CD4-positive, alpha-beta T cell treated with Interleukin-4 for 4 hours (primary cell): ENCODE measurements around the gene APOBEC2.

Source experiments
- DNase-seq: peaks from one replicate; pipeline ENCODE4 v3.0.0-alpha.2; 2020

The APOBEC2 gene

GRCh38 chr6:41062056-41062455, 9.1 kb downstream of the APOBEC2 start:
- no peak for DNase-seq

GRCh38 chr6:41063884-41064285, 10.9 kb downstream of the APOBEC2 start:
- no peak for DNase-seq

GRCh38 chr6:41064841-41065240, 11.8 kb downstream of the APOBEC2 start:
- DNase-seq = no peak

- DNase-seq = no peak
Measured at GRCh38 chr6:41065550-41066026, 12.6 kb downstream of the APOBEC2 start.

GRCh38 chr6:41066867-41067304, 13.9 kb downstream of the APOBEC2 start:
- peak; percentile 55 for DNase-seq

DNA sequence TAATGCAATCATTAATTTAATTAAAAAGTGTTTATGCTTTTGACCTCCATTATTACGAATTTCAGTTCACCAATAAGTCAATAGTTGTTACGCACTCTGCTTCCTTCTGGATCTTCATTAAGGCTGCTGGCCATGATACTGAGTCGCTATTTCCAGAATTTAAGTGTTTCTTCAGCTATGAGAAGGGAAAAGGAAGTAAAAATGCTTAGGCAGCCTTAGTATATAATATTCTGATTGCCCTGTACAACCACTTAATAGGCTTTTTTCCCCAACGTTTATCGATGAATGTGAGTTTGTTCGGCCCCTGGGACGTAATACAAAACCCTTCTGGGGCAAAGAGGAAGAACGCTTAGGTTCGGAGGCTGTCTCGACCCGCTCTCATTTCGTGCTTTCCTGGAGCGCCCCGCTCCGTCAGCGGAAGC, 18.5 kb downstream of the APOBEC2 start:
- no peak for DNase-seq

- DNase-seq = peak; percentile 99
Measured at GRCh38 chr6:41071923-41072835, 19.2 kb downstream of the APOBEC2 start, which contains the start of gene OARD1. OARD1 (minus strand) TSS chr6:41072356; CDS start chr6:41071634, 722 bp downstream.

- no peak for DNase-seq
Measured at GRCh38 chr6:41072836-41073202, 19.8 kb downstream of the APOBEC2 start, which contains the start of gene NFYA. NFYA (plus strand) TSS chr6:41072974; CDS start chr6:41079090, 6,116 bp downstream.

DNA sequence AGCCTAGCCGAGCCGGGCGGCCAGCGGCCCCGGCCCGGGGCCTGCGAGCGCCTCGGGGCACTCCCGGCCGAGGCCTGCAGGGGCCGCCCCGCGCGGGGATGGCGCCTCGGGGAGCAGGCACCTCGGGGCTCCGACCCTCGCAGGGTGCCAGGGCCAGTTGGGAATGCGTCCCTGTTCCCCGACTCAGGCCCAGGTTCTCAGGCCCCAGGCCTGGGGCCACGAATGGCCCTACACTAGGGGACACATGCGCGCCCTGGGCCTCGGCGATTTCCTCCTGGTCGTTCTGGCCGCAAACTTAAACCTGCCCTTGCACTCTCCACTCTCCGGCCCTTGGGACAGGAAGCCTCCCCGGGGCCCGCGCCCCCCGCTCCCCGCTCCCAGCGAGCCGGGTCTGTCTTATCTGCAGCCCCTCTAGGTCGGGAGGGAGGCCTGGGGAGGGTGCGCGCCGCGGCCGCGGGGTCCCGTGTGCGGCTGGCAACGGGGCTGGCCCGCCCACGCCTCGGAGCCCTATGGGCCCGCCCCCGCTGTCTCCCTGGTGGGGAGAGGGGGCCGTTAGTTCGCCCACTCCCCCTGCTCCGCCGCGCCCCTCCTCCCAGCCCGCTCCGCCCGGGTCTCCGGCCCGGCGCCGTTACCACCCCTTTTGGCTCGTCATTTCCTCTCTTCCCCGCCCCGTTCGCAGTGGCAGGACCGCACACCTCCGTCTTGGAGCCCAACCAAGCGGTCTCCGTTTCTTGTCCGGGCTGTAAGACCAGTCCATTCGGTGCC, 20.4 kb downstream of the APOBEC2 start:
- DNase-seq = peak; percentile 77

DNA sequence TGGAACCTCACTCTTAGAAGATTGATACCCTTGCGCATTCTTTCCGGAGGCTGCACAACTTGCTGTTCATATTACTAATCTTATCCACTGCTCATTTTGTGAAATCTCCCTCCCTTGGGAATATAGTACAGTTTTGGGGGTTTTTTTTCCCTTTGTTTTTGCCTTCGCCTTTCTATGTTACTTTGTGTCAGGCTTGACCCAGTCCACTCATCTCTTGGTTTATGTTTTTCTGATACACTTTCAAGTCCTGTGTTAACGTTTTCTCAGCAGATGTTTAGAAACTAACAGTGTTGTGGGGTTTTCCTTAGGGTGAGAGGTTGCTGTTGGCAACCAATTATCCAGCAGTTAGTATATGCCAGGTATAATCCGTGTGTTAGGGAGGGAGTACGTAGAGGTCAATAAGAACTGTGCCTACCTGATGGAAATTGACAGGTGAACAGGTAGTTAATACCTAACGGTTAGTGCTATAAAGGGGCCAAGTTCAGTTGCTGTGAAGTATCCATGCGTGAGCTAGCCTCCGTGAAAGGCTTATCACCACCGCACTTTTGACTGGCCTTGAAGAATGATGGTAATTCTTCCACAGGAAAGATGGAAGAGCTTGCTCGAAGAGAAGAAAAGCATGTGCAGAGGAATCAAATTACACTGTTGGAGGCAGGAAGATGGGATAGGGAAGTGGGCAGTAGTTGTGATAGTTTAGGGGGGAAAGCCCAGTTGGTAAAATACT, 21.1 kb downstream of the APOBEC2 start:
- peak; percentile 31 for DNase-seq

DNA sequence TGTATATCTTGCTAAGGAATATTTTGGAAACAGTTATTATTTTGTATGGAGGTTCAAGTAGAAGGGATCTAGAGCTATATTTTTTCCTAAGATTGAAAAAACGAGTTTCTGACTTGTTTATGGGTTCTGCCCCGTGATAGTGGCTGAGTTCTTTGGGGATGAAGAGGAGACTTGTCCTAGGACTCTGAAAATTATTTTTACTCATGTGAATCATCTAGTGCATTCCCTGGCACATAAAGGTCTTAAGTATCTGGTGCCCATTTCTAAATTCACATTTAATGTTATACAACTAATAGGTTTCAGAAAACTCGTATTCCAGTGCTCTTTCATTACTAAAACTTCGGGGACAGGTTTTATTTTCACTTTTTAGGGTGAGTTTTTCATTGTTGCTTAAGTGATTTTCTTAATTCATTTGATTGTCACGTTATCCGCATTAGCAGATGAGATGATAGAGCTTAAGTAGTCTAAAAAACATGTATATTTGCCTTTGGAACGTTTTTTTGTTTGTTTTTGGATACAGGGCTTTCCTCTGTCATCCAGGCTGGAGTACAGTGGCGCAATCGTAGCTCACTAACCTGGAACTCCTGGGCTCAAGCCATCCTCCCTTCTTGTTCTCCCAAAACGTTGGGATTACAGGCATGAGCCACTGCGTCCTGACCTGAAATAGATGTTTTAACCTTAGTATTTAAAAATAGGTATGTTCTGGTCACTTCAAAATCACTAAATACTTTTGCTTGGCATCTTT, 21.9 kb downstream of the APOBEC2 start:
- DNase-seq = no peak

- DNase-seq = no peak
Measured at GRCh38 chr6:41075651-41076626, 22.9 kb downstream of the APOBEC2 start.

GRCh38 chr6:41077536-41077935, 24.5 kb downstream of the APOBEC2 start:
- no peak for DNase-seq

DNA sequence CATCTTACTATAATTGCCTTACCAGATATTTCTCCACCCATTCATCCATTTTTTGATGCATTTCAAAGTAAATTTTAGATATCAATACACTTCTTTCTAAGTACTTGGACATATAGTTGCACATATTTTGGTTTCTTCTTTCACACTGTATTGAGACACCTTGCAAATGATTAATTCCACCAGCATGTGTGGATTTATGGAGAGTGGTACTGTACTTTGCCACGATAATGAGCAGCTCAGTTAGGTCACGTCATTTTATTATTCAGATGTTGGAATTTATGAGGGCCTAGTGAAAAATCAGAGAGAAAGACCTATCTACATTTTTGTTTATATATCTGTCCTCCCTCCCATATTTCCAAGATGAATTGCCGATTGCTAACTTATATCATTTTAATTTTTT, 25.1 kb downstream of the APOBEC2 start:
- DNase-seq = no peak

GRCh38 chr6:41079080-41079479, 26.1 kb downstream of the APOBEC2 start:
- no peak for DNase-seq

GRCh38 chr6:41080621-41081020, 27.6 kb downstream of the APOBEC2 start:
- DNase-seq = peak; percentile 47

DNA sequence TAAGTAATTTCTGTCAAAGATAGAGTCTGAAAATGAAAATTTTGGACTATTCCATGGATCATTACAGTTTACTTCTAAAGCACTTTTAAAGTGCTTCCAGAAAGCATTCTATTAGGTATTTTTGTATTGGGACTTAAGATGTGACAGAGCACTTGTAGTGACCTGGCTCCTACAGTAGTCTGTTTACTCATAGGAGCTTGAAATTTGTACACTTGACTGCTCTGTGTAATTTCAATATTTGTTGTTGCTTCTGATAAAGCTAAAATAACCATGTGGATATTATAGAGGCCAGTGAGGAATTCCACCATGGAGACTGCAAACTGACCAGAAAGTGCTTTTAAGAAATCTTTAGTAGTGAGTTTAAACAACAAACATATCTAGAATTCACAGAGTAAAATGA, 30.1 kb downstream of the APOBEC2 start:
- DNase-seq = no peak

GRCh38 chr6:41085182-41085581, 32.2 kb downstream of the APOBEC2 start:
- no peak for DNase-seq

DNA sequence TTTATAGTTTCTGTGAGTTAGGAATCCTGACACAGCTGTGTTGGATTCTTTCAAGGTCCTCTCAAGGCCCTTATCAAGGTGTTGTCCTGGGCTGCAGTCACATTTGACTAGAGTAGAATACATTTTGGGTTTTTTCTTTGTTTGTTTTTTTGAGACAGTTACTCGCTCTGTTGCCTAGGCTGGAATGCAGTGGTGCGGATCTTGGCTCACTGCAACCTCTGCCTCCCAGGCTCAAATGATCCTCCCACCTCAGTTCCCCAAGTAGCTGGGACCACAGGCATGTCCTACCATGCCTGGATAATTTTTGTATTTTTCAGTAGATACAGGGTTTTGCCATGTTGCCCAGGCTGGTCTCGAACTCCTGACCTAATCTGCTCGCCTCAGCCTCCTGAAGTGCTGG, 35.4 kb downstream of the APOBEC2 start:
- DNase-seq = no peak

DNA sequence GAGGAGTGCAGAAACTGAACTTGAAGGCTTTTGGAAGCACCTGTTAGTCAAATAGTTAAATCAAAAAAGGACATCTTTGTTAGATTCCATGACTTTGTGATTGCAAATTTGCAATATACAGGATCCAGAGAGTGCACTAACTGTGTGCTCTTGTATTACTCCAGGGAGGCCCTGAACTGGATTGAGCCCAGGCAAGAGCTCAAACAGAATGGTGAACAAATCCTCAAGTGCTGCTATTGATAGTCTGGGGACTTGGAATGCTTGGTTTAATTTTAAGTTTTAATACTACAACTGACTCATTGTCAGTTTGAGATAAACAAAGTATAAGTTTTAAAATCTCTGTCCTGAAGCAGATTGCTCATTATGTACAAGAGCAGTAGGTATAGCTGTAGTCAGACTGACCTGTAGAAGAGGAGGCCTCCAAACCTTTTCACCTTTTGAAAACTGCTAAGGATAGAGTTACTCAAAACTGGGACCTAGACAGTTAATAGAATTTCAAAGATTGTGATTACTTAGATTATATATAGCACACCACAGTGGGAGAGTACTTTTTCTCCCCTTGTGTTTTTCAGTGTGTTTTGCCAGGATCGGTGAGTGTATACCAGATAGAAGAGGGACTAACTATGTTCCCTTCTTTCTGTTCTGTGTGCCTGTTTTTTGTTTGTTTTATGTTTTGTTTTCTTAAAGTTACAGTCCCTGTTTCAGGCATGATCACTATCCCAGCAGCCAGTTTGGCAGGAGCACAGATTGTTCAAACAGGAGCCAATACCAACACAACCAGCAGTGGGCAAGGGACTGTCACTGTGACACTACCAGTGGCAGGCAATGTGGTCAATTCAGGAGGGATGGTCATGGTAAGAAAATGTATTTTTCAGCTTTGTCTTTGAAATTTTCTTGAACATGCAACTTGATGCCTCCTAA, 38.1 kb downstream of the APOBEC2 start:
- no peak for DNase-seq
